CD14-positive monocyte (primary cell): ENCODE measurements around the gene SUN3. TPM values are rescaled to one million over a fixed set of nuclear protein-coding genes. Genes with fewer than 3 reads are reported as not detected.

ENCODE experiments used
- DNase-seq, 3 donors: peaks; one replicate each; pipeline ENCODE4 v3.0.0-alpha.2; 2011 to 2022
- H2AFZ ChIP-seq: 2 replicates; pipeline ENCODE4 v1.6.0; 2012; ENCODE audit warnings: mild to moderate bottlenecking, low read depth, low read length, inconsistent platforms; ENCODE audit not compliant: insufficient read depth, poor library complexity, severe bottlenecking
- H3K27ac ChIP-seq, 2 donors: 1 replicate in 1 of 2; 2 replicates in 1 of 2; pipeline ENCODE4 v1.5.1; 2012 to 2013; ENCODE audit warnings: low read length in 2 of 2, control low read depth in 1 of 2, inconsistent platforms in 1 of 2, low read depth in 1 of 2, mild to moderate bottlenecking in 1 of 2
- H3K27me3 ChIP-seq, 2 donors: one replicate each; pipeline versions ENCODE4 v1.6.0 to v1.6.1; 2011 to 2013; ENCODE audit warnings: low read length in 2 of 2; ENCODE audit not compliant: control insufficient read depth in 2 of 2, insufficient read depth in 2 of 2
- H3K36me3 ChIP-seq, 2 donors: replicated peaks in 1 of 2; 1 replicate in 1 of 2; 2 replicates in 1 of 2; pipeline versions ENCODE4 v1.5.1 to v1.6.1; 2012 to 2013; ENCODE audit warnings: low read length in 2 of 2, control low read depth in 1 of 2, inconsistent platforms in 1 of 2, mild to moderate bottlenecking in 1 of 2; ENCODE audit not compliant: insufficient read depth in 2 of 2, control insufficient read depth in 1 of 2
- H3K4me1 ChIP-seq, 2 donors: 1 replicate in 1 of 2; 2 replicates in 1 of 2; pipeline versions ENCODE4 v1.5.1 to v1.6.1; 2012 to 2013; ENCODE audit warnings: low read length in 2 of 2, control low read depth in 1 of 2, inconsistent platforms in 1 of 2, mild to moderate bottlenecking in 1 of 2, moderate library complexity in 1 of 2; ENCODE audit not compliant: insufficient read depth in 2 of 2, control insufficient read depth in 1 of 2
- H3K4me2 ChIP-seq: replicated peaks from 2 replicates; pipeline ENCODE3; 2012; ENCODE audit warnings: low read length, moderate library complexity, mild to moderate bottlenecking; ENCODE audit not compliant: poor library complexity, severe bottlenecking; ENCODE audit errors: extremely low read depth
- H3K4me3 ChIP-seq, 3 experiments: fragments of 200-600 bp in 1 of 3; sonication (generic) in 1 of 3; replicated peaks in 1 of 3; 1 replicate in 2 of 3; 2 replicates in 1 of 3; pipeline ENCODE4 v1.5.1; 2011 to 2013; ENCODE audit warnings: low read length in 3 of 3, mild to moderate bottlenecking in 3 of 3, control low read depth in 2 of 3, low read depth in 2 of 3, inconsistent platforms in 1 of 3, moderate library complexity in 1 of 3
- H3K79me2 ChIP-seq: 2 replicates; pipeline ENCODE4 v1.6.0; 2012; ENCODE audit warnings: mild to moderate bottlenecking, control low read depth, inconsistent platforms, low read length, moderate library complexity; ENCODE audit not compliant: insufficient read depth
- H3K9ac ChIP-seq: 2 replicates; pipeline ENCODE4 v1.6.0; 2017; ENCODE audit warnings: low read length, mild to moderate bottlenecking; ENCODE audit not compliant: insufficient read depth, poor library complexity, severe bottlenecking
- H3K9me3 ChIP-seq, 2 donors: replicated peaks in 1 of 2; 1 replicate in 1 of 2; 2 replicates in 1 of 2; pipeline versions ENCODE4 v1.5.1 to v1.6.1; 2012 to 2013; ENCODE audit warnings: low read length in 2 of 2, control low read depth in 1 of 2; ENCODE audit not compliant: control insufficient read depth in 1 of 2, insufficient read depth in 1 of 2
- H4K20me1 ChIP-seq: 2 replicates; pipeline ENCODE4 v1.6.0; 2012; ENCODE audit warnings: mild to moderate bottlenecking, low read length, control low read depth, moderate library complexity; ENCODE audit not compliant: insufficient read depth
- H3K27ac Mint-ChIP-seq, 7 donors: one replicate each; pipeline ENCODE4 v1.8.0; 2020; ENCODE audit warnings: mild to moderate bottlenecking in 7 of 7, mixed read lengths in 7 of 7, moderate library complexity in 6 of 7, inconsistent platforms in 2 of 7
- H3K27me3 Mint-ChIP-seq, 3 donors: one replicate each; pipeline ENCODE4 v1.8.0; 2021 to 2022; ENCODE audit warnings: low read depth in 3 of 3, mild to moderate bottlenecking in 3 of 3, mixed read lengths in 3 of 3, moderate library complexity in 3 of 3, inconsistent platforms in 1 of 3
- H3K36me3 Mint-ChIP-seq, 2 donors: one replicate each; pipeline ENCODE4 v1.8.0; 2020; ENCODE audit warnings: mixed read lengths in 2 of 2, inconsistent platforms in 1 of 2, mild to moderate bottlenecking in 1 of 2
- H3K4me1 Mint-ChIP-seq: one replicate; pipeline ENCODE4 v1.8.0; 2020; ENCODE audit warnings: mild to moderate bottlenecking, mixed read lengths
- H3K4me3 Mint-ChIP-seq, 2 donors: one replicate each; pipeline ENCODE4 v1.8.0; 2020; ENCODE audit warnings: mild to moderate bottlenecking in 2 of 2, mixed read lengths in 2 of 2, moderate library complexity in 1 of 2
- H3K9me3 Mint-ChIP-seq, 7 donors: one replicate each; pipeline ENCODE4 v1.8.0; 2020 to 2022; ENCODE audit warnings: mixed read lengths in 7 of 7, mild to moderate bottlenecking in 6 of 7, moderate library complexity in 6 of 7, inconsistent platforms in 2 of 7
- WGBS: methylation state at CpG from one replicate; pipeline ENCODE4 v1.1.5; 2013; ENCODE audit warnings: missing lambda C conversion rate; ENCODE audit not compliant: insufficient coverage; 5-methylcytosine and 5-hydroxymethylcytosine counted together
- intact Hi-C, 2 donors: fragments of 100-400 bp; cut with micrococcal nuclease; formaldehyde crosslinking; loops; one replicate each; pipeline versions ENCODE4 v1.15.0 to v1.15.1; 2023
- polyA plus RNA-seq, 3 donors: library from polyadenylated mRNA; depleted of rRNA in 1 of 3; unstranded in 2 of 3; stranded (reverse) in 1 of 3; fragments of 300-500 nt in 2 of 3; fragments of >200 nt in 1 of 3; fragmentation: Illumina TruSeq in 2 of 3; gene quantifications; 1 replicate in 2 of 3; 2 replicates in 1 of 3; pipeline ENCODE4 v1.2.3, GENCODE V29; 2012 to 2021
- TF ChIP-seq, protein P1 (sequence below): fragments of 200-600 bp; IDR thresholded peaks from one replicate; pipeline ENCODE4 v1.8.0; 2022; ENCODE audit warnings: antibody characterized with exemption, mild to moderate bottlenecking

The SUN3 gene
- polyA plus RNA-seq, 3 donors, result not detected

- Mint-ChIP-seq H3K27ac (no peak overlapping the region), H3K36me3 (peaks cover 0 to under 1% of the 10 kb centered on the region in 2 donors), H3K4me1 (no peaks in the 10 kb centered on the region), H3K27me3 (peaks cover 0 to 9% (median 0%) of the 10 kb centered on the region in 3 donors), H3K9me3 (peaks cover 5 to 15% (median 9%) of the 10 kb centered on the region in 7 donors), H3K4me3 (no peak overlapping the region)
- Histone ChIP-seq H4K20me1 (no peaks in the 10 kb centered on the region), H3K27me3 (no peaks in the 10 kb centered on the region), H3K9ac (no peak overlapping the region), H3K4me2 (no peak overlapping the region), H3K79me2 (no peaks in the 10 kb centered on the region), H3K4me1 (no peaks in the 10 kb centered on the region), H3K36me3 (no peaks in the 10 kb centered on the region), H3K9me3 (no peaks in the 10 kb centered on the region), H3K27ac (no peak overlapping the region), H2AFZ (no peak overlapping the region), H3K4me3 (no peak overlapping the region)
- intact Hi-C loops, result no loop called here
- 100% methylated on average over 3 of the region's 4 CpGs for WGBS
- TF ChIP-seq, protein P1, sequence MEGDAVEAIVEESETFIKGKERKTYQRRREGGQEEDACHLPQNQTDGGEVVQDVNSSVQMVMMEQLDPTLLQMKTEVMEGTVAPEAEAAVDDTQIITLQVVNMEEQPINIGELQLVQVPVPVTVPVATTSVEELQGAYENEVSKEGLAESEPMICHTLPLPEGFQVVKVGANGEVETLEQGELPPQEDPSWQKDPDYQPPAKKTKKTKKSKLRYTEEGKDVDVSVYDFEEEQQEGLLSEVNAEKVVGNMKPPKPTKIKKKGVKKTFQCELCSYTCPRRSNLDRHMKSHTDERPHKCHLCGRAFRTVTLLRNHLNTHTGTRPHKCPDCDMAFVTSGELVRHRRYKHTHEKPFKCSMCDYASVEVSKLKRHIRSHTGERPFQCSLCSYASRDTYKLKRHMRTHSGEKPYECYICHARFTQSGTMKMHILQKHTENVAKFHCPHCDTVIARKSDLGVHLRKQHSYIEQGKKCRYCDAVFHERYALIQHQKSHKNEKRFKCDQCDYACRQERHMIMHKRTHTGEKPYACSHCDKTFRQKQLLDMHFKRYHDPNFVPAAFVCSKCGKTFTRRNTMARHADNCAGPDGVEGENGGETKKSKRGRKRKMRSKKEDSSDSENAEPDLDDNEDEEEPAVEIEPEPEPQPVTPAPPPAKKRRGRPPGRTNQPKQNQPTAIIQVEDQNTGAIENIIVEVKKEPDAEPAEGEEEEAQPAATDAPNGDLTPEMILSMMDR, result no peak
- DNase-seq, result no peak
Measured at GRCh38 chr7:48017674-48018073, 11.2 kb downstream of the SUN3 start.

DNA sequence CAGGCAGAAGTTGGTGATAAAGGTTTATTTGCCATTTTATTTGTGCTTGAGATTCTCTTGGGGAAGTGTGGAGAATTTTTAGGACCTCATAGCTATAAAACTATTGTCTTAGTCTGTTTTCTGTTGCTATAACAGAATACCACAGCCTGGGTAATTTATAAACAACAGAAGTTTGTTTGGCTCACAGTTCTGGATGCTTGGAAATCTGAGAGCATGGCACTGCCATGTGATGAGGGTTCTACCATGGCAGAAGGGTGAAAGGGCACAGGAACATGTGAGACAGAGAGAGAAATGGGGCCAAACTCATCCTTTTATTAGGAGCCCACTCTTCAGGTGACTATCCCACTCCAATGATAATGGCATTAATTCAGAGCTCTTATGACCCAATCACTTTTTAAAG is 12.3 kb downstream of the SUN3 start:
- peaks cover 0 to 2% of the 10 kb centered on the region in 2 donors for H3K36me3 Mint-ChIP-seq
- no peaks in the 10 kb centered on the region for H4K20me1 ChIP-seq
- H2AFZ ChIP-seq, result no peak overlapping the region
- H3K27me3 ChIP-seq, result no peaks in the 10 kb centered on the region
- peaks cover 0 to 8% (median 0%) of the 10 kb centered on the region in 3 donors for H3K27me3 Mint-ChIP-seq
- intact Hi-C loops, result no loop called here
- H3K4me3 Mint-ChIP-seq, result no peak overlapping the region
- H3K4me2 ChIP-seq, result no peak overlapping the region
- H3K9ac ChIP-seq, result no peak overlapping the region
- peaks cover 4 to 15% (median 9%) of the 10 kb centered on the region in 7 donors for H3K9me3 Mint-ChIP-seq
- no peak for DNase-seq
- no peaks in the 10 kb centered on the region for H3K9me3 ChIP-seq
- H3K4me1 ChIP-seq, result peaks cover 5 to 6% of the 10 kb centered on the region in 2 donors
- no peak overlapping the region for H3K27ac ChIP-seq
- TF ChIP-seq, protein P1, result no peak
- no peaks in the 10 kb centered on the region for H3K79me2 ChIP-seq
- H3K36me3 ChIP-seq, result no peaks in the 10 kb centered on the region
- peaks cover 4% of the 10 kb centered on the region for H3K4me1 Mint-ChIP-seq
- no peak overlapping the region for H3K4me3 ChIP-seq
- H3K27ac Mint-ChIP-seq, result no peak overlapping the region
